VCaP (cell line): Measurements from ENCODE around the gene APBA3.

ENCODE experiments used
- H3K27ac ChIP-seq: fragments of 450-650 bp; 2 replicates; pipeline ENCODE4 v1.5.1; 2017
- TF ChIP-seq, protein P1 (sequence below): fragments of 450-650 bp; conservative IDR thresholded peaks from 2 replicates; pipeline ENCODE4 v1.5.1; 2017; ENCODE audit warnings: mild to moderate bottlenecking, moderate library complexity

Gene APBA3

DNA sequence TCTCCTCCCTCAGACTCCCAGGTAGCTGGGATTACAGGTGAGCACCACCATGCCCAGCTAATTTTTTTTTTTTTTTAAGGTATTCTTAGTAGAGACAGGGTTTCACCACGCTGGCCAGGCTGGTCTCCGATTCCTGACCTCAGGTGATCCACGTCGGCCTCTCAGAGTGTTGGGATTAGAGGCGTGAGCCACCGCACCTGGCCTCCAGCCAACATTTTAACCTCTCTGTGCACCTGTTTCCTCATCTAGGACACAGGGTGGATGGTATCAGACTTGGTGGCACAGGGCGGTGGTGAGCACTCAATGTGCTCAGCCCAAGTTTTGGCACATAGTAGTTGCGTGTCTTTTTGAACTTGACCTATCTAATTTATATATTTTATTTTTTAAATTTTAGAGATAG lies 12.5 kb downstream of the APBA3 start:
- TF ChIP-seq, protein P1, sequence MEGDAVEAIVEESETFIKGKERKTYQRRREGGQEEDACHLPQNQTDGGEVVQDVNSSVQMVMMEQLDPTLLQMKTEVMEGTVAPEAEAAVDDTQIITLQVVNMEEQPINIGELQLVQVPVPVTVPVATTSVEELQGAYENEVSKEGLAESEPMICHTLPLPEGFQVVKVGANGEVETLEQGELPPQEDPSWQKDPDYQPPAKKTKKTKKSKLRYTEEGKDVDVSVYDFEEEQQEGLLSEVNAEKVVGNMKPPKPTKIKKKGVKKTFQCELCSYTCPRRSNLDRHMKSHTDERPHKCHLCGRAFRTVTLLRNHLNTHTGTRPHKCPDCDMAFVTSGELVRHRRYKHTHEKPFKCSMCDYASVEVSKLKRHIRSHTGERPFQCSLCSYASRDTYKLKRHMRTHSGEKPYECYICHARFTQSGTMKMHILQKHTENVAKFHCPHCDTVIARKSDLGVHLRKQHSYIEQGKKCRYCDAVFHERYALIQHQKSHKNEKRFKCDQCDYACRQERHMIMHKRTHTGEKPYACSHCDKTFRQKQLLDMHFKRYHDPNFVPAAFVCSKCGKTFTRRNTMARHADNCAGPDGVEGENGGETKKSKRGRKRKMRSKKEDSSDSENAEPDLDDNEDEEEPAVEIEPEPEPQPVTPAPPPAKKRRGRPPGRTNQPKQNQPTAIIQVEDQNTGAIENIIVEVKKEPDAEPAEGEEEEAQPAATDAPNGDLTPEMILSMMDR, result no peak
- H3K27ac ChIP-seq, result no peak overlapping the region

DNA sequence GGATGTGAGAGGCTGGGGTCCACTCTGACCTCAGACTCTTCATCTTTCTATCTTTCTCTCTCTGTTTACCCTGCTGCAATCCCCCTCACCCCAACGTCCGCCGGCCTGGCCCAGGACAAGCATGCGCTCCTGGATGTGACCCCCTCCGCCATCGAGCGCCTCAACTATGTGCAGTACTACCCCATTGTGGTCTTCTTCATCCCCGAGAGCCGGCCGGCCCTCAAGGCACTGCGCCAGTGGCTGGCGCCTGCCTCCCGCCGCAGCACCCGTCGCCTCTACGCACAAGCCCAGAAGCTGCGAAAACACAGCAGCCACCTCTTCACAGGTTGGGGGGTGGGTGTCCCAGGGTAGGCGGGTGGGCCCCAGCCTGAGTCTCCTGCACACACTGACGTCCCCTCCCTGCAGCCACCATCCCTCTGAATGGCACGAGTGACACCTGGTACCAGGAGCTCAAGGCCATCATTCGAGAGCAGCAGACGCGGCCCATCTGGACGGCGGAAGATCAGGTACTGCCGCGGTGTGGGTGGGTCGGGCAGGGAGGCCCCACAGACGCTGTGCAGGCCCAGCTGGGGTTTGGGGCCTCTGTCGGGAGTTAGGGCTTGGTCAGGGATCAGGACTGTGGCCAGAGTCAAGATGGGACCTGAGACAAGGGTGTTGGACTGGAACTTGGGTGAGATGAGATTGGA lies 15.0 kb downstream of the APBA3 start:
- TF ChIP-seq, protein P1, result no peak
- no peak overlapping the region for H3K27ac ChIP-seq

DNA sequence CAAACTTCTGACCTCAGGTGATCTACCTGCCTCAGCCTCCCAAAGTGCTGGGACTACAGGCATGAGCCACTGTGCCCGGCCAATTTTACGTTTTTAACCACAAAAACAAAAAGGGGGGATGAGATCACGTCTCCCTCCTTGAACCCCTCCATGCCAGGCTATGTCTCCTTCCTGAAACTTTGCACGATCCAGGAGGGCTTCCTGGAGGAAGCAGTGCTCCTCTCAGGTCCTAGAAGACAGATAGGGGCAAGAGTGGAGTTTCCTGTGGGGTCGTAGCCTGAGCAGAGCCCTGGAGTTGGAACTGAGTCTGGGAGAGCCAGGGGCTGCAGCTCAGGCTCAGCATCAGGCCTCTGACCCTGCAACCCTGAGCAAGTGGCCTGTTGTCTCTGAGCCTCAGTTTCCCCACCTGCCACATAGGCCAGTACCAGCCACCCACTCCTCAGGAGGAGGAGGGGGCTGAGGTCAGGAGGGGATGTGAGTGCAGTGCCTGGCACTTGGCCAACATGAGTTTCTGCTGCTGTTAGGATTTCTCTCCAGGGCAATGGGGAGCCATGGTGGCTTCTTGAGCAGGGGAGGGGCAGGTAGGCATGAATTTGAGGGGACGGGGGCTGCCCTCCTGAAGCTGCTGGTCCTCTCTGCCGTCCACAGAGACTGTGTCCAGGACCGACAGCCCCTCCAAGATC lies 16.0 kb downstream of the APBA3 start:
- TF ChIP-seq, protein P1, result no peak

DNA sequence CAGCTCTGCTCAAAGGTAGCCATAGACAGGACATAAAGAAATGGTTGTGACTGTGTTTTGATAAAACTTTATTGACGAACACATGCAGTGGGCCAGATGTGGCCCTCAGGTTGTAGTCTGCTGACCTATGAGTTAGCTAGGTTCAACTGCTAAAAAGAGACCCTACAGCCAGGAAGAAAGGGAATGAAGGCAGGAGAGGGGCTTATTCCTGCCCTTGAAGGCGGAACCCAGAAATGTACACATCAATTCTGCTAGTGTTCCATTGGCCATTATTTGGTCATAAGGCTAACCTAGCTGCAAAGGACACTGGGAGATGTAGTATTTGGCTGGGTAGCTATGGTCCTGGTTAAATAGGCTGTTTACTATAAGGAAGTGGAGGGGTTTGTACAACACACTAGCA lies 18.0 kb downstream of the APBA3 start:
- H3K27ac ChIP-seq, result no peak overlapping the region
- TF ChIP-seq, protein P1, result no peak

More for the DNA sequence above, 16.0 kb downstream of the APBA3 start:
- H3K27ac ChIP-seq, result no peak overlapping the region

DNA sequence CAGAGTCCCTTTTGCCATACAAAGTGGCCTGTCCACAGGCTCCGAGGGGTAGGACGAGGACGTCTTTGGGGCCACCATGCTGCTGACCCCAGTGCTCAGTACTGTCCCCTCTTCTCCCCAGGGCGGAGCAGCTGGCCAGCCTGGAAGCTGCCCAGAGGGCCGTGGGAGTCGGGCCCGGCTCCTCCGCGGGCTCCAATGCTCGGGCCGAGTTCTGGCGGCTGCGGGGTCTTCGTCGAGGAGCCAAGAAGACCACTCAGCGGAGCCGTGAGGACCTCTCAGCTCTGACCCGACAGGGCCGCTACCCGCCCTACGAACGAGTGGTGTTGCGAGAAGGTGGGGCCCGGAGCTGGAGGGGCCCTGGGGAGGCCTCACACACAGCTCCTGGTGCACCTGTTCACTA lies 21.1 kb downstream of the APBA3 start:
- no peak overlapping the region for H3K27ac ChIP-seq
- TF ChIP-seq, protein P1, result no peak

DNA sequence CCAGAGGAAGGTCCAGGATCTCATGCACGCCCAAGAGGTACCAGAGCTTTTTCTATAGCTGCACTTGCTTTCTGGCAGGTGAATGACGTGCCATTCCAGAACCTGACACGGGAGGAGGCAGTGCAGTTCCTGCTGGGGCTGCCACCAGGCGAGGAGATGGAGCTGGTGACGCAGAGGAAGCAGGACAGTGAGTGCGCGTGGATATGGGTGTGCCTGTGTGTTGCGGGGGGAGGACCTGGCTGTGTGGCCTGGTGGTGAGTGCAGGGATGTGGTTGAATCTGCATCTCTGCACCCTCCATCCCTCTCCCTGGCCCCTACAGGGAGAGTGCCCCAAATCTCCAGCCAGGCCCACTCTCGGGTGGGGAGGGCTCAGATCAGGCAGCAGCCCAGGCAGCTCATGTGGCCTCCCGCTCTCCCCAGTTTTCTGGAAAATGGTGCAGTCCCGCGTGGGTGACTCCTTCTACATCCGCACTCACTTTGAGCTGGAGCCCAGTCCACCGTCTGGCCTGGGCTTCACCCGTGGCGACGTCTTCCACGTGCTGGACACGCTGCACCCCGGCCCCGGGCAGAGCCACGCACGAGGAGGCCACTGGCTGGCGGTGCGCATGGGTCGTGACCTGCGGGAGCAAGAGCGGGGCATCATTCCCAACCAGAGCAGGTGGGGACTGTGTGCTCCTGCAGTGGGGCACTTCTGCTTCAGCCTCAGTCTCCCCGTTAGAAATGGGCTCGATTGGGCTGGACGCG lies 22.8 kb downstream of the APBA3 start:
- TF ChIP-seq, protein P1, result no peak

DNA sequence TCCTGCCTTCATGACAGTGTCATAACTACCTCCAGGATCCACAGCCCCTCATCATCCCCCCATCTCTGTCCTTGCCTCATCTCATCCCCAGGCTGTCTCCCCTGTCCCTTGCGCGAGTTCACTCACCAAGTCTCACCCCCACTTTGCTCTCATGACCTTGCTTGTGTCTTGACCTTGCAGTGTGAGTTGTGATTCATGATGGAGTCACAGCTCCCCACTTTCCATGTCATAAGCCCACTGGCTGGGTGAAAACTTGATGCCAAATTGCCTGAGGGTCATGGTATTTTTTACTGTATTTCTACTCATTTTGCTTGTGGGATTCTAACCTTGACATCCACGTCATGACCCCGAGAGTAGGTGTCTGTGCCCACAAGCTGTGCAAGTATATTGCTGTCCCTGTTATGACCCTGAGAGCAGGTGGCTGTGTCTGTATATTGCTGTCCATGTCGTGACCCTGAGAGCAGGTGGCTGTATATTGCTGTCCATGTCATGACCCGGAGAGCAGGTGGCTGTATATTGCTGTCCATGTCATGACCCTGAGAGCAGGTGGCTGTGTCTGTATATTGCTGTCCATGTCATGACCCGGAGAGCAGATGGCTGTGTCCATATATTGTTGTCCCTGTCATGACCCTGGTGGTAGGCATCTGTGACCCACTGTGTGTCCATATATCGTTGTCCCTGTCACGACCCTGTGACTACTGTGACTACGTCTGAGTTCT lies 23.8 kb downstream of the APBA3 start:
- no peak overlapping the region for H3K27ac ChIP-seq
- TF ChIP-seq, protein P1, result no peak

More for the DNA sequence above, 22.8 kb downstream of the APBA3 start:
- no peak overlapping the region for H3K27ac ChIP-seq
